IPS-NIHi7 (cell line): ENCODE measurements around the gene KERA.
"Not testable (repeated sequence)": the region's sequence is repeated elsewhere in the genome, so short reads cannot be mapped to it uniquely, and the experiment has no call there.

Source experiments
- DNase-seq: peaks from one replicate; pipeline ENCODE4 v3.0.0; 2012; ENCODE audit warnings: mixed read lengths; ENCODE audit errors: extremely low spot score

KERA gene, protein sequence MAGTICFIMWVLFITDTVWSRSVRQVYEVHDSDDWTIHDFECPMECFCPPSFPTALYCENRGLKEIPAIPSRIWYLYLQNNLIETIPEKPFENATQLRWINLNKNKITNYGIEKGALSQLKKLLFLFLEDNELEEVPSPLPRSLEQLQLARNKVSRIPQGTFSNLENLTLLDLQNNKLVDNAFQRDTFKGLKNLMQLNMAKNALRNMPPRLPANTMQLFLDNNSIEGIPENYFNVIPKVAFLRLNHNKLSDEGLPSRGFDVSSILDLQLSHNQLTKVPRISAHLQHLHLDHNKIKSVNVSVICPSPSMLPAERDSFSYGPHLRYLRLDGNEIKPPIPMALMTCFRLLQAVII

DNA sequence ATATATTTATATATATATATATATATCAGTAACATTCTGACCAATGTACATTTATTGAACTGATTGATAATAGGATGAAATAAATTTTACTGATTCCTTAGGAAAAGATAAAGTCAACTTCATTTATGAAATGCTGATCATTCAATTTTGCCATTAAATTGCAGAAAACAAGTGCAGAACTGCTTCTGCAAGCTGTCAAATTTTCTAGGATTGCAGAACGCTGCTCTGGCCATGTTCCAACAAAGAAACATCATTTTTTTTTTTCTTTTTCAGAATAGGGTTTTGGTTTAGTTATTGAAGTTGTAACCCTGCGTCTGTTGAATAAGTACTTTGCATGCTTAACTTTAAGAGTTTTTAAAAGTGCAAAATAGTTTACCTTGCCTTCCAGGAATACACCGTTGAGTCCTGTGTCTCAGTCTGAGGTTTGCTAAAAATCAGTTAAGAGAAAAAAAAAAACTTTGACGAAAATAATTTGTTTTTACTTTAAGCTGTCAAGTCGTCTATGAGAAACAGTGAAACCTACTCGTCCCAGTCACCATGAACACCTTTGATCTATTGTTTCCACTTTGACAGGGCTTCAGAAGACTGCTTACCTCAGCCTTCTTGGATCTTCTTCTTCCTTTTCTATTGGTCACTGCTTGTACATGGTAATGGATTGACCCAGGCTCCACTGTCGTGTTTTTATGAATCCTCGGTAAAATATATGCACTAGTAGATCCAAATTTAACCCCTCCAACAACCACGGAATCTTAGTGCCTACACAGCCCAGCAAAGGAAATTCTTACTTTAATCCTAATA is at the start of gene KERA:
Gene KERA (minus strand): TSS at position 657 of the 798 bp plus-strand sequence. CDS start 1,743 bp downstream, outside the sequence.
- no peak for DNase-seq

DNA sequence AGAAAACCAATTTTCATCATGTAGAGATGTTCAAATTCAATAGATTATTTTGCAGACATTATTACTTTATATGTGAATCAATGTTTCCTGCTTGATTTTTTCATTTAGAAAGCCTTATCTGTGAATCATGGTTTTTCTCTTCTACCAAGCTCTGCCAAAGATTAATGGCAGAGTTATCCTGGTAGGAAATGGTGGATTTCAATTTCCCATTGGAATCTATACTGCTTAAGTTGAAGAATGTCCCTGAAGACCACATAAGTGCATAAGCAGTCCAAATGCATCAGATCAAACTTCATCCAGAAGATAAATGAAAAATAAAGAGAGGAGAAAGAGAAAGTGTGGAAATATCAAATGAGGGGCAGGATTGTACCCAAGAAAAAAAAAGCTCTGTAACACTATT is 48.5 kb upstream of the KERA start:
- no peak for DNase-seq

DNA sequence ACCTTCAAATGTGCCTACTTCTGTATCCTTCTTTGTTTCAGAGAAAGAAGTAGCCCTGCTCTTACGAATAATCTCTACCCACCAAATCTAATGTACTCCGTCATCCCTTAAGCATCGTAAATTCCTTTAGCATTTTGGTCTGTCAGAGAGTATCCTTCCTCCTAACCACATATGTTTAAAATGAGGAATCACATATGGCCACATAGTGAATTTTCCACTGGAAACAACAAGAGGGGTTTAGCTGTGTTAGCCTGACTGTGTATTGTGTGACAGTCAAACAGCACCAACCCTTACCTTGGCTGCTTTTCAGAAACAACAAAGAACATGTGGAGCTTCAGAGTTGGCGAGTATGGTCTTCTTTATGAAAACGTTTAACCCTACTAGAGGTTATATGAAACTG is 48.0 kb upstream of the KERA start:
- no peak for DNase-seq

DNA sequence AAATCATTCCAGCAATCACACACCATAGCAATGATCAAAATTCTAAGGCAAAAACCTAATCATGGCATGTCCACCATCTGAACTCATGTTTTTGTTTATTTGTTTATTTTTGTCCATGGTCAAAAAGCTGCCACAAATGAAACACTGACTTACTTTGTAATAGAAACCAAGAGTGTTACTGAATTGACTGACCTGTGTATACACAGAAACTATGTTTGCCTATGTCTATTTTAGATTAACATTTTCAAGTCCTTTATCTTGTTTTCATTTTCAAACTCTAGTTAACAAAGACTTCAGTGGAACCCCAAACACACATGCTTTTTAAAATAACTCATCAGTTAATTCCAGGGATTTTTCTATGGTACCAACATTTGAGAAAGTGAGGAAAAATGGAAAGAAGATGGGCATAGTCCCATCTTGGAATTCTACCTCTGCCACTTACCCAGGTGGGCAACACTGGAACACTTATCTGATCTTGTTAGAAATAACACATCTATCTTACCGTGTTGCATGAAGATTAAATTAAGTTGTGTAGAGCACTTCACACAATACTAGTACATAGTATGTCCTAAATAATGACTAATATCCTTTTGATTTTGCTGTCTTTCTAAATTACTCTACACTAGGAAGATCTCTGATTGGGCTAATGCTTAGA is 47.1 kb upstream of the KERA start:
- no peak for DNase-seq

DNA sequence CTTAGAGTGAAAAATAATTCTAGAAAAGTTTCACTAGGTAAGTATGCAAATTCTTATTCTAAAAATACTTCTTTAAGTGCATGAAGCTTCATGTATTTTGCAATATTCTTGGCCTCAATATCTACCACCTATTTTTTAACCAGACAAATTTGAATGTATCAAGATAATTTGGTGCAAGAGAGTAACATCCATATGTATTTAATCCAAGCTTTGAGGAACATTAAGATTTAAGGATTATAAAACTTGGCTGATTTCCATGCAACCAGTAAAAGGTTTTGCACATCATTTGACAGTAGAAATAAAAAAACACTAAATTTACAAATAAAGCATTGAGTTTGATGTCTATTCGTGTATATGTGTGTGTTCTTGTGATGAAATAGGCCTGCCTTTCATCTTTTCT is 45.8 kb upstream of the KERA start:
- DNase-seq = no peak

DNA sequence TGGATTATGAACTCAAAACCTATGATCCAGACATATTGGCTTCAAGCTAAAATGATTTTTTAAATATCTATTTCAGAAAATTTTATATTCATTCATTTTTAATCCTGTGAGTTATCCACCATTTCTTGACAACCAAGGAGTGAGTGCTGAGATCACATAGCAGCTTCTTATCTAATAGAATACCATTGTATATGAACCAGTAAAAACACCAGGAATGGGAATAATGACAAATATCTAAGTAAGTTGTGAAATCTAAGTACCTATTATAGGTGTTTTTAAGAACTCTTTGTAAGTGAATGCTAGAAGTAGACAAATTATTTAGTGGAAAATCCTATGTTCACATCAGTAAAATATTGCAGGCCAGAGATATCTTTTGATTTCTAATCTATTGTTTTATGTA is 45.3 kb upstream of the KERA start:
- DNase-seq = no peak

DNA sequence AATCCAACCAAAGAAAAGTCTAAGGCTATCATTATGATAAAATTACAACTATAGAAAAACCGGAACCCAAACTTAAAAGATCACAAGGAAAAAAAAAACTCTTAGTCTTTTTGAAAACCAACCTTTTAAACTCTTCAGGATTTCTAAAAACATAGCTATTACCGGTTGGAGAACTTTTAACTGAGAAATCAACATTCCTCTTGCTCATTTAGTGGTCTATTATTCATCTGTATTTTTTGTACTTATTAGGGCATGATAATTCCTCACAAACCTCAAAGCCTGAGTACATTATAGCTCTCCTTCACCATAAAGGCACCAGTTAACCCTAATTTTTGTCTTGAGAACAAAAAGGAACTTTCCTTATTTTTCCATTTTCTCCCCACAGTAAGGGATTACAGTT is 43.1 kb upstream of the KERA start:
- DNase-seq = no peak

DNA sequence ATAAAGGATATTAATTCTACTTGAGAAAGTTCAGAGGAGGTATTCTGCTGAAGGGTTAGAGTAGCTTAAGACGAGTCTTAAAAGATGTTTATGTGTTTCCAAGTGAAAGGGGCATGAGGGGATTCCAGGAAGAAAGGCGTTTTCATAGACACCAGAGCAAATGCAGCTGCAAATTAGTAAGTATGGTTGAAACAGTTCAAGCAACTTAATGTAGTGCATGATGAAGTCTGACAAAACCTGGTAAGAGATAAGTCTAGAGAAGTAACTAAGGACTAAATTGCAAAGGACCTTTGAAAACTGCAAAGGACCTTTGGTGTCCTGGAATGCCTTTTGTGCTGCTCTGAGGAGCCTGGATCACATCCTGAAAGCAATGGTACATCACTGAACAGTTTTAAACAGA is 42.0 kb upstream of the KERA start:
- DNase-seq = no peak

DNA sequence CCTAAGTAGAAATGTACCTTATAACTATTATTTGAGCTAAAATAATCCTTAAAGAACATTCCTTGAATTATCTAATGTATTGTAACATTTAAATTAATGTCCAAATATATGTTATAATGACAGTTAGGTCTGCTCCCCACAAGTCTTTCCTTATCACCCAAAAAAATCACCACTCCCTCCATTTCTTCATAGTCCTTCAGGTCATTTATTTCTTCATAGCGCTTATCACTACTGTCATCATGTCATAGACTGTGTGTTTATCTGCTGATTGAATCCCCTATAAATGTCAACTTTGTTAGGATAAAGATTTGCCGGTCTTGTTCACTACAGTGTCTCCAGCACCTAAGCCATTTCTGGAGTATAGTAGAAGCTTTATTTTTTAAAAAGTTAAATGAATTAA is 41.5 kb upstream of the KERA start:
- no peak for DNase-seq

DNA sequence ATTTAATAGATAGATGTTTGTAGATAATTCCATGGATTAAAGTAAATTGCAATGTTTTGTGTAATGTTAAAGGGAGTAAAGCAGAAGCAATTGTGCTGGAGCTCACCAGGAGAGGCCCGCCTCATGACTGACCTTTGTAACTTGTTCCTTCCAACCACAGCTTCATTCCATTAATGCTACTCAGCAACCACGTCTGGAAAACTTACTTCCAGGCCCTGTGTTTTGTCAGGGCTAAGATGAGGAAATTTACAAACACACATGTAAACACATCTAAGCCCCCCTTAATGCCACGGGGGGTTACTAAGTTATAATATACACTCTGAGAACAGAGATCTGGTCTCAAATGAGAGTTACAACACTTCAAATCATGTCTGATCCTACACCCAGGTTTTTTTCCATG is 41.1 kb upstream of the KERA start:
- no peak for DNase-seq

DNA sequence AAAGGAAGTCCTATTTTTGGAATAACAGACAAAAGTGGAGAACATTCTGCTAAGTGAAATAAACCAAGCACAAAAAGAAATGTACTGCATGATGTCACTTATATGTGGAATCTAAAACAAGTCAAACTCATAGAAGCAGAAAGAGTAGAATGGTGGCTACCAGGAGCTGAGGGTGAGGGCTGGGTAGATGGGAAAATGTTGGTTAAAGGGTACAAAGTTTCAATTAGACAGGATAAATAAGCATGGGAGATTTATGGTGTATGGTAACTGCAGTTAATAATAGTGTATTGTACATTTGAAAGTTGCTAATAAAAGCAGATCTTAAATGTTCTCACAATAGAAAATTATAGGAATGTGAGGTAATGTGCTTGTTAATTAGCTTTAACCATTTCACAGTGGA is 40.6 kb upstream of the KERA start:
- no peak for DNase-seq

DNA sequence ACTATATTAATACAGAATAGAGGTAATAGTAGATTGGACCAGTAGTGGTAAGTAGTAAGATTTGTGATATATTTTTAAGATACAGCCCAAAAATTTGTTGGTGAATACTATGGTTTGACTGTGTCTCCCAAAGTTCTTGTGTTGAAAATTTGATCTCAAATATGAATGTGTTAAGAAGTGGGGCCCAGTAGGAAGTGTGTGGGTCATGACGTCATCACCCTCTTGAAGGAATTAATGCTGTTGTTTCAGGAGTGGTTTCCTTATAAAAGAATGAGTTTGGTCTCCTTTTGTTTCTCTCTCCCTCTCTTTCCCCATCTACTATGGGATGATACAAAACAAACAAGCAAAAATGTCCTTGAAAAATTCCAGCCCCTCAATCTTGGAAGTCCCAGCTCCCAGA is 37.1 kb upstream of the KERA start:
- no peak for DNase-seq

DNA sequence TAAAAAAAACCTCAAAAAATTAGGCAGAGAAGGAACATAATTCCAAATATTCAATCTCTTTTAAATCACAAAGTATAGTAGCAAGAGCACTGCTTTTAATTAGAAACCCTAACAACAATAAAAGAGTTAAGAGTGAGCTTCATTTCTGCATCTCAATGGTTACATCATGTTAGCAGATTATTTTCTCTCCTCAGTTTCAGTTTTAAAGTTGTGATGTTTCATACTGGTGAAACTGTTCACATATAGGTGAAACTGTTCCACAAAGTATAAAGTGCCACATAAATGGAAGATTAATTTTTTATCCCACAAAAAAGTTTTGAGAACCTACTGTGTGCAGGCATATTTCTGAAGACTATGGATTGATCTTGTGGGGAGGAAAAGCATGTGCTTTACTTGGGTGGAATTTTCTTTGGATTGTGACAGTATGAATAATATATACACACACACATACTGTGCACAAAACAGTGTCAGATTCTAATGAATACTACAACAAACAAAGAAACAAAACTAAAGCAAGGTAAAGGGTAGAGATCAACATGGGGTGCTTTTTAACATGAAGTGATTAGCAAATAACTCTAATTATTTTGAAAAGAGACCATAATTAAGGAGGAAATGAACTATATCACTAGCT is 36.3 kb upstream of the KERA start:
- DNase-seq = no peak

DNA sequence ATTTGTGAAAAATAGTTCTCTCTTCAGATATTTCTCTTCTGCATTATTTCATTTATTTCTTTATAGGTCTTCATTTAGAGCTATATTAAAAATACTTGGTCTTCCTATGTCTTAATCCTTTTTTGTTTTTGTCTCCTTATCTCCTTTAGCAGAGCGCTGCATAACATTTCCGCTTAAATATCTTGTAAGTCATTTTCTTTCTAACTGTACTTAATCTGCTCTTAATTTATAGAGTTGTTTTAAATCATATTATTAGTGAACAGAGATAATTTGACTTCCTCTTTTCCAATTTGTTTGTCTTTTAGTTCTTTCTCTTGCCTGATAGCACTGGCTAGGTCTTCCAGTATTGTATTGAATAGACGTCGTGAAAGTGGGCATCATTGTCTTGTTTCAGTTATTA is 35.5 kb upstream of the KERA start:
- no peak for DNase-seq

DNA sequence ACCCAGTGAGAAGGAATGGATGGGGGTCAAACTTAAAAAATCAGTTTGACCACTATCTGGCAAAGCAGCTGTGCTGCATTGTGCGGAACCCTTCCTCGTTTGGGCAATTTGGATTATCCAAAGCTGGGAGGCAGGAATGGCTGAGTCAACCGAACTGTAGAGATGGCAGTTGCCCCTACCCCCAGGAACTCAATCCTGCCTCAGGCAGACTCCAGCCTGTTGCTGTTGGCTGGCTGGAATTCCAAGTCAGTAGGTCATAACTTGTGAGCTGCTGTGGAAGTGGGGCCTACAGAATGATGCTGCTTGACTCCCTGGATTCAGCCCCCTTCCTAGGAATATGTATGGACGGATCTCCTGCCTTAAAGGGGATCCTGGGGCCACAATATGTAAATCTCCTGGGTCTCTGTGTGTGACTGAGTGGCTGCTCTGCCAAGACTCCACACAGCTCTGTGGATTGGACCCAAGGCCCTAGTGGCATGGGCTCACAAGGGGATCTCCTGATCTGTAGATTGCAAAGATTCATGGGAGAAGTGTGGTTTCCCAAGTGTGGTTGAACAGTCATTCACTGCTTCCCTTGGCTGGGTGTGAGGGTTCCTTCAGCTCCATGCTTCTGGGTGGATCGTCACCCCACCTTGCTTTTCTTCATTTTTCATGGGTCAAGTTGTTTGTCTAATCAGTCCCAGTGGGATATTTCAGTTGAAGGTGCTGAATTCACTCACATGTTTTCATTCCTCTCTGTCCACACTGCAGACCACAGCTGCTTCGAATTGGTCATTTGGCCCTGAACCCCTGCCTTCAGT is 34.3 kb upstream of the KERA start:
- no peak for DNase-seq

DNA sequence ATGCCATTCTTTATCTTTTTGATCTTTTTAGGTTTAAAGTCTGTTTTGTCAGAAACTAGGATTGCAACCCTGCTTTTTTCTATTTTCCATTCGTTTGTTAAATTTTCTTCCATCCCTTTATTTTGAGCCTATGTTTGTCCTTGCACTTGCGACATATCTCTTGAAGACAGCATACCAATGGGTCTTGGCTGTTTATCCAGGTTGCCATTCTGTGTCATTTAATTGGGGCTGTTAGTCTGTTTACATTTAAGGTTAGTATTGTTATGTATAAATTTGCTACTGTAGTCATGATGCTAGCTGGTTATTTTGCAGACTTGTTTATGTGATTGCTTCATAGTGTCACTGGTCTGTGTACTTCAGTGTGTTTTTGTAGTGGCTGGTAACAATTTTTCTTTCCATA is 32.1 kb upstream of the KERA start:
- DNase-seq = not testable (repeated sequence)

DNA sequence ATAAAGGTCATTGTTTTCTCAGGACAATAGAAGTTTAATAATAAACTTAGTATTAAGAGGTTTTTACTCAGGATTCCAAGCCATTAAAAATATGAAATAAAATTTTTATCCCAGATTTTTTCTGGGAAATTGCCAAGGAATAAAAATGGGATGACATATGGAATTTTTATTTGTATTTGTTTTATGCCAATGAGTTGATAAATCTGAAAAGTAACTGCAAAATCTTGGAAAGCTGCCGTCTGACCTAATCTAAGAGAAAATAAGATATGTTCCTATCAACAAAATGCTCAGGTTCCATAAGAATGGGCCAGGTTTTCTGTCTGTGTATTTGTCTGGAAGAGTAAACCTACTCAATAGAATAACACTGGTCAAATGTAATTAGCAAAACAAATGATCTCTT is 22.2 kb upstream of the KERA start:
- no peak for DNase-seq

DNA sequence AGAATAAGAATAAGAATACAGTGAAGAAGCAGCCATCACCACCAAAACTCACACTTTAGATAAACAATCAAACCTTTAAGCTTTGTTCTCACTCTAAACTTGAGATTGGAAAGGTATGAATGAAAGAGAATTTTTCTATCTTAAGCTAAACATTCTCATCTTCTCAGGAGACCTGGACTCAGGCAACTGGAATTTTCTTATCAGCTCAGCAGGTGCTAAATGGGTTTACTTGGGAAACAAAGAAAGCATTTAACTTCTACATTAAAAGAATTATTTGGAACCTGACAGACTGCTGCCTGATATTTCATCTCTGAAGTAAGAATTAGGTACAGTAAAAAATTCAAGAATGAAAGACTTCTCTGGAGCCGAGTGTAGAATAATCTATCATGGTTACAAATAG is 20.7 kb upstream of the KERA start:
- DNase-seq = no peak

DNA sequence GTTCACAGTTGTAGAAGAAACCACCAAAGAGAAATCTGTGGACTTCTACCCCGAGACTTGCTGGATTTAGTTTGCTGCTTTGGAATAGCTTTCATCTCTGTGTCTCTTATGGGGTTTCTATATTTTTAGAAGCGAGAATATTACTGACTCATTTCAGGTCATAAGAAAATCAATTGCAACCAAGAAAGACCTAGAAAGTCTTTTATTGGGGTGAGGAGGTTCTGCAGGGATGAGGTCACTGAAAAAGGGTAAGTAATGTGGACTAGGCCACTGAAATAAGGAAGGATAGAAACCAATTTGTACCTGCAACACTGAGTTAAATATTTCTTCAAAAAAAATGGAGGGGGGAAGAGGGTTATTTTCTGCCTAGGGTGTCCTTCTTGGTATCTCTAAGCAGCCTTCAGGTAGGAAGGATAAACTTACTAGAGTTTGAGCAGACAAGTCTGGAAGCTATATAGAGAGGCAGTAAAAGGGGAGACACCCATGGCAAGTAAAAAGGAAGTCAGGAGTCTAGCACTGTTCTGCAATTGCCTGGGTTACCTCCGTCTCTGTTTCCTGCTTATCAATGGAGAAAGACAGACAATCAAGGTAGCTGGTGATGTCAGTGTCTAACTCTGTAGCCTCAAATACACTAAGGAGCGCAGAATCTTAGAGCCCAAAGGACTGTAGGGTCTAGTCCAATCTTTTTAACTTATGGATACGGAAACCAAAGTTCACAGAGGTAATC is 19.6 kb upstream of the KERA start:
- DNase-seq = no peak

DNA sequence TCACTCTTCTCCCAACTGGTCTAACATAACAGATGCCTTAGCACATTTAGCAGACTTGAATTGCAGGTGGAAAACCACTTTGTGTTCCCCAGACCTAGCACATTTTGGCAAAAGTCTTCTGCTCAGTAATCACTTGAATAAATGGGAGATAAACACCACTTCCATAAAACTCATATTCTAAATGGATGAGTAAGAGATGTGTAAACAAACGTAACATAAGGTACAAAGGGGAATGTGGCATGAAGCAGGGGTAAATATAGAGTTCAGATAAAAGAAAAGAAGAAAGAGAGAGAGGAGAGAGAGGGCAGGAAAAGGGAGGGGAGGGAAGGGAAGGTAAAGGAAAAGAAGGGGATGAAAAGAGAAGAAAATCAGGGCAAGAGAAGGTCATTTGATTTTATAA is 17.0 kb upstream of the KERA start:
- DNase-seq = no peak

DNA sequence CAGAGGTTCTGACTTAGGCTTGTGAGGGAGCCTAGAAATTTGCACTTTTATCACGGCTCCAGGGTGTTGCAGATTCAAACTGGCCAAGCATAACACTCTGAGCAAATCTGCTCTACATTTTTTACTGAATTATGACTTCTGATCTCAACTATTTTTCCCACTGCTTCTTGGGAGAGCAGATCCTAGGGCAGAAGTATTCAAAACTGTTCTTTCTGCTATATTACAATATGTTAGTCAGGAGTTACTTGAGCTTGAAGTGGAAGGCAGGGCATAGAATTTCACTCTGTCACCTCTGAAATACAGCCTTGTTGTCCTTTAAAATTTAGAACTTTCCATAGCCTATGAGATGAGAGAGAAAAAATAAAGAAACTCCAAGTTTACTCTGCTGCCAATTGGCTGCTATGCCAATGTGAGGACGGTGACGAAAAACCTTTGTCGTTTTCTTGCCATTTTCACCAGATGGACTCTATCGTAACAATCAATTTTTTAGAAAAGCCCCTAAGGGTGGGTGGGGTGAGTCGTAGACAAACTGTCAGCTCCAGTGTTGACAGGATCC is 16.4 kb upstream of the KERA start:
- no peak for DNase-seq
